NK-92 treated with Interleukin-12 subunit alpha and Interleukin-12 subunit beta, amount 100 ng/mL, for 24 hours (cell line): Measurements from ENCODE around the gene COL27A1.
"Not testable (repeated sequence)": the region's sequence is repeated elsewhere in the genome, so short reads cannot be mapped to it uniquely, and the experiment has no call there.

ENCODE experiments used
- DNase-seq: peaks from one replicate; lab custom pipeline; 2025; lab: John Stamatoyannopoulos, UW

Gene COL27A1

GRCh38 chr9:114309096-114309495, 153.8 kb downstream of the COL27A1 start:
- no peak for DNase-seq

DNA sequence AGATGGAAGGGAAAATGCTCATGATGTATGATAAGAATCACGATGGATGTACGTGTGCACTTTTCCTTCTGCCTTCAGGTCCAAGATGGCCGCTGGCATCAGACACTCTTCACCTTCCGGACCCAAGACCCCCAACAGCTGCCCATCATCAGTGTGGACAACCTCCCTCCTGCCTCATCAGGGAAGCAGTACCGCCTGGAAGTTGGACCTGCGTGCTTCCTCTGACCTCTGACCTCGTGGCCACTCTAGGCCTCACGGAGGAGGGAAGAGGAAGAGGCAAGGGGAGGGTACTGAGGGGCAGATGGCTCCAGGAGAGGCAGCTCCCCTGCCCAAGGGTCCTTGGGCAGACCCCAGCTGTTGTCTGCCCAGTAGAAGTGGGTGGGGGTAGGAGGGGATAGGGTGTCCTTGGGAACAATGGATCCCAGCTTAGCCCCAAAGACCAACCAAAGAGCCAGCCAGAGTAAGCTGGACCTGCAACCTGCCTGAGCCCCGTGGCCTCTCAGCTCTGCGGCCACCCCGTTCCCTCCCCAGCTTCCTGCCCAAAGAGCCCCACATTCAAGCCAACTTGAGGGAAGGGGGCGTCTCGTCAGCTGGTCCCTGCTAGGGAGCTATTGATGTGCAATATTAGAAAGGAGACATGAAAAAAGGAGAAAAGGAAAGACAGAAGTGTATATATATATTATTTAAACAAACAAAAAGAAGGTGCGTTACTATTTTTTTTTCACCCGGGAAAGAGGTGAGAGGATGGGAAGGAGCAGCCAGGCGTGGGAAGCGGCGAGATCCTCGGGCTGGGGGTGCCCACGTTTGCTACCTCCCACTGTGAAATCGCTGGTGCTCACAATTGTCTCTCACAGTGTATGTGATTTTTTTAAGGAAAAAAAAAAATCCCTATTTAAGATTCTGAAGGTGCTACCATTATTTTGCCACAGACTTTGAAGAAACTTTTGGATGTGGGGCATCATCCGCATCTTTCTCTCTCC, 155.4 kb downstream of the COL27A1 start:
- no peak for DNase-seq

- DNase-seq = no peak
Observed at GRCh38 chr9:114311571-114312512, 156.5 kb downstream of the COL27A1 start.

DNA sequence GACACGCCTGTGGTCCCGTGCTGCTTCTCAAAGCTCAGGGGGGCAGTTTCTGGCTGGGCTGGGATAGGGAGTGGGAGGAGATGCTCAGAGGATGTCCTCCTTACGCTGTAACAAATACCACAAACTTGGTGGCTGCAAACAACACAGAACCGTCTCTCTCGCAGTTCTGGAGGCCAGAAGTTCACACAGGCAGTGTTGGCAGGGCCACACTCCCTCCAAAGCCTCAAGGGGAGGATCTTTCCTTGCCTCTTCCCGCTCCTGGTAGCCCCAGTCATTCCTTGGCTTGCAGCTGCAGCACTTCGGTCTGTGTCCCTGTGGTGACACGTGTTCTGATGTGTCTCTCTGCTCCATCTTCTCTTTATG, 157.2 kb downstream of the COL27A1 start:
- no peak for DNase-seq

- DNase-seq = no peak
Observed at GRCh38 chr9:114313186-114313585, 157.8 kb downstream of the COL27A1 start.

DNA sequence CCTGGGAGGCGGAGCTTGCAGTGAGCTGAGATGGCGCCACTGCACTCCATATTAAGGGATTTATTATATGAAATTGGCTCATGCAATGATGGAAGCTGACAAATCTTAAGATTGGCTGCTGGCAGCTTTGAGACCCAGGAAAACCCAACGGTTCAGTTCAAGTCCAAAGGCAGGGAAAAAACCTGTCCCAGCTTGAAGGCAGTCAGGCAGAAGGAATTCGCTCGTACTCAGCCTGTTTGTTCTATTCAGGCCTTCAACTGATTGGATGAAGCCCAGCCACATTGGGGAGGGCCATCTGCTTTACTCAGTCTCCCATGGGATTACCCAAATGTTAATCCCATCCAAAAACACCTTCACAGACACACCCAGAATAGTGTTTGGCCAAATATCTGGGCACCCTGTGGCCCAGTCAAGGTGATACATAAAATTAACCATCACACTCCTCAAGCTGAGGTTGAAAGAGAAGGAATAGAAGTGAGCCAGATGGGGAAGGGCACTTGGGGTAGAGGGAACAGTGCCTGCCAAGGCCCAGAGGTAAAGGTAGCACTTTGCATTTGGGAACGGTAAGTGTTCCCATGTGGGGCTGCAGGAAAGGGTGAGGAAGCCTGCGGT, 159.0 kb downstream of the COL27A1 start:
- no peak for DNase-seq

GRCh38 chr9:114314881-114315722, 159.8 kb downstream of the COL27A1 start:
- no peak for DNase-seq

- DNase-seq = no peak
Observed at GRCh38 chr9:114315723-114316363, 160.5 kb downstream of the COL27A1 start.

- DNase-seq = no peak
Observed at GRCh38 chr9:114316605-114317230, 161.4 kb downstream of the COL27A1 start.

DNA sequence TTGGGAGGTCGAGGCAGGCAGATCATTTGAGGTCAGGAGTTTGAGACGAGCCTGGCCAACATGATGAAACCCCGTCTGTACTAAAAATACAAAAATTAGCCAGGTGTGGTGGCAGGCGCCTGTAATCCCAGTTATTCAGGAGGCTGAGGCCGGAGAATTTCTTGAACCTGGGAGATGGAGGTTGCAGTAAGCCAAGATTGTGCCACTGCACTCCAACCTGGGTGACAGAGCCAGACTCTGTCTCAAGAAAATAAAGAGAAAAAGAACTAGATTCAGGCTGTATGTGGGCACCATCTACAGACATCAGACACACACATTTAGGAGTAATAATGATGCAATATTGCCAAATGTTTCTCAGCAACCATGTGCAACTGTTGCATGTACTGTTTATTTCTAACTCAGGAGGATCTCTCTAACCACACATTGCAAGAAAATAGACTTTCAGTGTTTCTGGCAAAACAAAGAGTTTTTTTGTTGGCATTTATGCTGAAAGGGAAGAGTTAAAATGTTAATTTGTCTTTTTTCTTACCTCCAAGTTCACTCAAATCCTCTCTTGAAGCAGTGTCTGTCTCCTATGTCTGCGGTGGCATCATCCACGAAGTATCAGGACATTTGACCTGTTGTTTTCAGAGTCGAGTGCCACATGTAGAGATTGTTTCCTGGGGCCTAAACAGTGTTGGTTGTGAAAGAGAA, 162.5 kb downstream of the COL27A1 start:
- no peak for DNase-seq

DNA sequence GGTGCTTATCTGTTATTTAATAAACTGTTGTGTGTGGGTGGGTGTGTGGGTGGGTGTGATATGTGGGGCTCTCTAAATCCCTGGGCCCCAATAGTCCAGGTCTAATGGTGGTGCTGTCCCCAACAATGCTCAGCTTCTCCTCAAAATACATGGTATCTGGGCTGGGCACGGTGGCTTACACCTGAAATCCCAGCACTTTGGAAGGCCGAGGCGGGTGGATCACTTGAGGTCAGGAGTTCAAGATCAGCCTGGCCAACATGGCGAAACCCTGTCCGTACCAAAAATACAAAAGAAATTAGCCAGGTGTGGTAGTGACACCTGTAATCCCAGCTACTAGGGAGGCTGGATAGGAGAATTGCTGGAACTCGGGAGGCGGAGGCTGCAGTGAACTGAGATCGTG, 163.1 kb downstream of the COL27A1 start:
- DNase-seq = no peak

DNA sequence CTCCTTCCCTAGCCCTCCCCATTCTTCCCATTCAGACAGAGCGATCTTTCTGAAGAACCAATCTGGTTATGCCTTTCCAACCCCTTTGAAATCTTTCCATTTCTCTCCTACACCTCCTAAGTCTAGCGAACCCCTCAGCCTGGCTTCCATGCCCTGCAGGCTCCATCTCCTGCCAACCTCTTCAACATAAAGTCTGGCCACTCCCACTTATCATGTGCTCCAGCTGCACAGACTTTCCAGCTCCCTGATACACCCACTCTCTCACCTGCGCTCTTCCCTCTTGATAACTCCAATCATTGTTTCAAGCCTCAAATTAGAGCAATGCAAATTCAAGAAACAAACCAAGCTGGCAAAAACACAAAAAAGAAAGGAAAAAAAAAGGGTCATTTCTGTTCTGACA, 163.8 kb downstream of the COL27A1 start:
- DNase-seq = no peak

DNA sequence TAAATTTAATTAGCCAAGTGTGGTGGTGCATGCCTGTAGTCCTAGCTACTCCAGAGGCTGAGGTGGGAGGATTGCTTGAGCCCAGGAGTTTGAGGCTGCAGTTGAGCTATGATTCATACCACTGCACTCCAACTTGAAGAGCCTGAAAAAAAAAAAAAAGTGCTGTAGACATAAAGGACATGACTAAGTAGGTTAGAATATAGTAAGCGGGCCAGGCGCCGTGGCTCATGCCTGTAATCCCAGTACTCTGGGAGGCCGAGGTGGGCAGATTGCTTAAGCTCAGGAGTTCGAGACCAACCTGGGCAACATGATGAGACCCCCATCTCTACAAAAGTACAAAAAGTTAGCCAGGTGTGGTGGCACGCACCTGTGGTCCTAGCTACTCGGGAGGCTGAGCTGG, 165.4 kb downstream of the COL27A1 start:
- DNase-seq = not testable (repeated sequence)

GRCh38 chr9:114321759-114322158, 166.4 kb downstream of the COL27A1 start:
- no peak for DNase-seq

- DNase-seq = not testable (repeated sequence)
Observed at GRCh38 chr9:114322160-114322818, 167.0 kb downstream of the COL27A1 start.

- DNase-seq = not testable (repeated sequence)
Observed at GRCh38 chr9:114322831-114323531, 167.6 kb downstream of the COL27A1 start, which contains the start of gene ORM1. Gene ORM1, plus strand, starts transcription at chr9:114323098. Its CDS starts 36 bp downstream, at chr9:114323134.

DNA sequence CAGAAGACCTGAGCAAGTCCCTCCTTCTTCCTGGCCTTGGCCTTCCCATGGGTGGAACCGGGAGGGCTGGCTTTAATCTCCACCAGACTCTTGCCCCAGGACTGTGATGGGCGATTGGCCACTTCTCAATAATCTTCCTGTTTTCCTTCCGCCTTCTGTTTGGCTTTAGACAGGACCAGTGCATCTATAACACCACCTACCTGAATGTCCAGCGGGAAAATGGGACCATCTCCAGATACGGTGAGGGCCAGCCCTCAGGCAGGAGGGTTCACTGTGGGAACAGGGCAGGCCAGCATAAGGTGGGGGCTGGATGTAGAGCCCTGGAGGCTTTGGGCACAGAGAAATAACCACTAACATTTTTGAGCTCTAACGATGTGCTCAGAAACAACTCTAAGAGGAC, 168.5 kb downstream of the COL27A1 start:
- DNase-seq = not testable (repeated sequence)

DNA sequence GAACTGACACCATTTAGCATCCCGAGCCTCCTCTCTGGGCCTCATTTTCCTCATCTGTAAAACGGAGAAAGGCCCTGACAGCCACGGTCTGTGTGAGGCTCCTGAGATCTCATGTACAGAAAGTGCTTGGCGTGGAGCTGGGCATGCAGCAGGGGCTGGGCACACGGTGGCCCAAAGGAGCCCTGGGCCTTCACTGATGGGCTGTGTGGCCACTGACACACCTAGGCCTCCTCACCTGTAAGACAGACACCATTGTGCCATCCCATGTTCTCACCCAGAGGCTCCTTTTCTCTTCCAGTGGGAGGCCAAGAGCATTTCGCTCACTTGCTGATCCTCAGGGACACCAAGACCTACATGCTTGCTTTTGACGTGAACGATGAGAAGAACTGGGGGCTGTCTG, 169.2 kb downstream of the COL27A1 start:
- DNase-seq = no peak
